Type B pancreatic cell (in vitro differentiated cells): ENCODE results near the gene HAUS3. TPM values are rescaled to one million over a fixed set of nuclear protein-coding genes. Genes with fewer than 3 reads are reported as not detected.

ENCODE experiments used
- DNase-seq: peaks from one replicate; pipeline ENCODE4 v3.0.0; 2021; ENCODE audit warnings: mixed read lengths; ENCODE audit not compliant: unreplicated experiment; ENCODE audit errors: extremely low spot score
- H3K27ac Mint-ChIP-seq: 2 replicates; pipeline ENCODE4 v1.8.0; 2021; ENCODE audit warnings: mild to moderate bottlenecking, mixed read lengths
- H3K27me3 Mint-ChIP-seq: 2 replicates; pipeline ENCODE4 v1.8.0; 2021; ENCODE audit warnings: mixed read lengths
- H3K36me3 Mint-ChIP-seq: 2 replicates; pipeline ENCODE4 v1.8.0; 2021; ENCODE audit warnings: mixed read lengths
- H3K4me1 Mint-ChIP-seq: one replicate; pipeline ENCODE4 v1.8.0; 2021; ENCODE audit warnings: mixed read lengths; ENCODE audit not compliant: unreplicated experiment
- H3K4me3 Mint-ChIP-seq: 2 replicates; pipeline ENCODE4 v1.8.0; 2021; ENCODE audit warnings: mild to moderate bottlenecking, mixed read lengths
- H3K9me3 Mint-ChIP-seq: 2 replicates; pipeline ENCODE4 v1.8.0; 2021; ENCODE audit warnings: mixed read lengths
- CTCF ChIP-seq: fragments of 200-600 bp; sonication (generic); conservative IDR thresholded peaks from 2 replicates; pipeline ENCODE4 v1.5.0; 2021; ENCODE audit warnings: antibody characterized with exemption, mild to moderate bottlenecking
- total RNA-seq: library from RNA; stranded (reverse); gene quantifications from 2 replicates; pipeline ENCODE4 v1.2.1, GENCODE V29; 2021; ENCODE audit warnings: low replicate concordance

HAUS3 gene
- total RNA-seq, 1 donor from 2014 or later = 19.7 TPM

GRCh38 chr4:2273221-2273620 lies 31.3 kb upstream of the HAUS3 start:
- Mint-ChIP-seq H3K36me3 (no peaks in the 10 kb centered on the region), H3K4me1 (peaks cover 3% of the 10 kb centered on the region), H3K27me3 (no peaks in the 10 kb centered on the region), H3K27ac (no peak overlapping the region), H3K9me3 (no peaks in the 10 kb centered on the region), H3K4me3 (no peak overlapping the region)
- no peak for TF ChIP-seq CTCF
- no peak for DNase-seq

GRCh38 chr4:2272828-2273120 lies 30.9 kb upstream of the HAUS3 start:
- Mint-ChIP-seq H3K36me3 (no peaks in the 10 kb centered on the region), H3K27ac (no peak overlapping the region), H3K27me3 (no peaks in the 10 kb centered on the region), H3K4me3 (no peak overlapping the region), H3K4me1 (peaks cover 3% of the 10 kb centered on the region), H3K9me3 (no peaks in the 10 kb centered on the region)
- DNase-seq = no peak
- no peak for TF ChIP-seq CTCF

GRCh38 chr4:2272026-2272827 lies 30.3 kb upstream of the HAUS3 start:
- Mint-ChIP-seq H3K27ac (no peak overlapping the region), H3K4me1 (peaks cover 3% of the 10 kb centered on the region), H3K36me3 (no peaks in the 10 kb centered on the region), H3K27me3 (no peaks in the 10 kb centered on the region), H3K4me3 (no peak overlapping the region), H3K9me3 (no peaks in the 10 kb centered on the region)
- DNase-seq = no peak
- no peak for TF ChIP-seq CTCF

GRCh38 chr4:2271279-2272025 lies 29.5 kb upstream of the HAUS3 start:
- peaks cover 3% of the 10 kb centered on the region for H3K4me1 Mint-ChIP-seq
- no peaks in the 10 kb centered on the region for H3K36me3 Mint-ChIP-seq
- no peak for TF ChIP-seq CTCF
- no peaks in the 10 kb centered on the region for H3K27me3 Mint-ChIP-seq
- no peak overlapping the region for H3K27ac Mint-ChIP-seq
- no peak for DNase-seq
- H3K9me3 Mint-ChIP-seq = no peaks in the 10 kb centered on the region
- no peak overlapping the region for H3K4me3 Mint-ChIP-seq

- no peak for TF ChIP-seq CTCF
- H3K36me3 Mint-ChIP-seq = no peaks in the 10 kb centered on the region
- H3K9me3 Mint-ChIP-seq = no peaks in the 10 kb centered on the region
- DNase-seq = no peak
- H3K27me3 Mint-ChIP-seq = no peaks in the 10 kb centered on the region
- no peak overlapping the region for H3K27ac Mint-ChIP-seq
- H3K4me3 Mint-ChIP-seq = no peak overlapping the region
- H3K4me1 Mint-ChIP-seq = peaks cover 3% of the 10 kb centered on the region
Observed at GRCh38 chr4:2270341-2271165, 28.6 kb upstream of the HAUS3 start.
